H9 (cell line): ENCODE results near the gene C16orf74. TPM values are rescaled to one million over a fixed set of nuclear protein-coding genes. Genes with fewer than 3 reads are reported as not detected.

Experiments used
- DNase-seq: peaks from one replicate; pipeline ENCODE4 v3.0.0-alpha.2; 2017
- H2AFZ ChIP-seq: one replicate; pipeline ENCODE4 v1.6.1; 2013; ENCODE audit warnings: mild to moderate bottlenecking, low read length, control low read depth, moderate library complexity
- H2AK5ac ChIP-seq: 2 replicates; pipeline ENCODE4 v1.6.1; 2013; ENCODE audit warnings: low read length, control low read depth, mixed read lengths; ENCODE audit not compliant: insufficient read length
- H2BK120ac ChIP-seq: one replicate; pipeline ENCODE4 v1.6.1; 2013; ENCODE audit warnings: low read depth, mild to moderate bottlenecking, low read length, control low read depth, inconsistent platforms; ENCODE audit not compliant: poor library complexity, severe bottlenecking
- H2BK12ac ChIP-seq: 2 replicates; pipeline ENCODE4 v1.6.1; 2013; ENCODE audit warnings: low read length, control low read depth, mixed read lengths, low read depth; ENCODE audit not compliant: insufficient read length
- H2BK15ac ChIP-seq: 2 replicates; pipeline ENCODE4 v1.6.1; 2013; ENCODE audit warnings: low read depth, low read length, control low read depth
- H2BK20ac ChIP-seq: one replicate; pipeline ENCODE4 v1.6.1; 2013; ENCODE audit warnings: low read depth, mild to moderate bottlenecking, low read length, control low read depth, inconsistent platforms; ENCODE audit not compliant: poor library complexity, severe bottlenecking
- H2BK5ac ChIP-seq: 2 replicates; pipeline ENCODE4 v1.6.1; 2013; ENCODE audit warnings: low read length, control low read depth, mixed read lengths; ENCODE audit not compliant: insufficient read length
- H3K14ac ChIP-seq: 2 replicates; pipeline ENCODE4 v1.6.1; 2013; ENCODE audit warnings: low read length, control low read depth; ENCODE audit not compliant: insufficient read depth
- H3K18ac ChIP-seq: 2 replicates; pipeline ENCODE4 v1.6.1; 2013; ENCODE audit warnings: low read depth, mild to moderate bottlenecking, mixed read lengths, low read length, control low read depth; ENCODE audit not compliant: insufficient read length
- H3K23ac ChIP-seq: 2 replicates; pipeline ENCODE4 v1.6.1; 2013; ENCODE audit warnings: low read length, control low read depth, mixed read lengths, low read depth; ENCODE audit not compliant: insufficient read length
- H3K23me2 ChIP-seq: 2 replicates; pipeline ENCODE4 v1.6.1; 2013; ENCODE audit warnings: low read depth, mild to moderate bottlenecking, mixed read lengths, low read length, control low read depth; ENCODE audit not compliant: insufficient read length, poor library complexity, severe bottlenecking
- H3K27ac ChIP-seq: 2 replicates; pipeline ENCODE4 v1.5.1; 2013; ENCODE audit warnings: low read length, control low read depth, mixed read lengths, low read depth; ENCODE audit not compliant: insufficient read length
- H3K27me3 ChIP-seq: 2 replicates; pipeline ENCODE4 v1.6.1; 2013; ENCODE audit warnings: low read length, control low read depth, inconsistent platforms; ENCODE audit not compliant: insufficient read depth
- H3K4ac ChIP-seq: 2 replicates; pipeline ENCODE4 v1.6.1; 2013; ENCODE audit warnings: low read depth, mild to moderate bottlenecking, control low read depth, inconsistent platforms, low read length, moderate library complexity
- H3K4me1 ChIP-seq: 2 replicates; pipeline ENCODE4 v1.6.1; 2013; ENCODE audit warnings: low read length, control low read depth, inconsistent platforms; ENCODE audit not compliant: insufficient read depth
- H3K4me2 ChIP-seq: 2 replicates; pipeline ENCODE4 v1.6.1; 2013; ENCODE audit warnings: low read length, control low read depth, mixed read lengths; ENCODE audit not compliant: insufficient read length, insufficient read depth
- H3K56ac ChIP-seq: 2 replicates; pipeline ENCODE4 v1.6.1; 2013; ENCODE audit warnings: low read depth, mild to moderate bottlenecking, mixed read lengths, low read length, control low read depth; ENCODE audit not compliant: insufficient read length
- H3K79me1 ChIP-seq: 2 replicates; pipeline ENCODE4 v1.6.1; 2013; ENCODE audit warnings: low read depth, mild to moderate bottlenecking, moderate library complexity, low read length, control low read depth, inconsistent platforms; ENCODE audit not compliant: insufficient read depth, poor library complexity, severe bottlenecking
- H3K79me2 ChIP-seq: 2 replicates; pipeline ENCODE4 v1.6.1; 2013; ENCODE audit warnings: low read length, control low read depth, inconsistent platforms; ENCODE audit not compliant: insufficient read depth
- H3K9ac ChIP-seq: 2 replicates; pipeline ENCODE4 v1.6.1; 2013; ENCODE audit warnings: low read length, control low read depth, mixed read lengths; ENCODE audit not compliant: insufficient read length; ENCODE audit errors: extremely low read depth
- H3K9me3 ChIP-seq: one replicate; pipeline ENCODE4 v1.6.1; 2013; ENCODE audit warnings: low read depth, low read length, inconsistent platforms; ENCODE audit not compliant: control insufficient read depth
- H3T11ph ChIP-seq: one replicate; pipeline ENCODE4 v1.6.1; 2013; ENCODE audit warnings: mild to moderate bottlenecking, low read length, control low read depth, inconsistent platforms
- H4K20me1 ChIP-seq: one replicate; pipeline ENCODE4 v1.6.1; 2013; ENCODE audit not compliant: control insufficient read depth, insufficient read length, insufficient read depth
- H4K5ac ChIP-seq: 2 replicates; pipeline ENCODE4 v1.6.1; 2013; ENCODE audit warnings: low read depth, mild to moderate bottlenecking, mixed read lengths, low read length, control low read depth; ENCODE audit not compliant: insufficient read length
- H4K8ac ChIP-seq: replicated peaks from 2 replicates; pipeline ENCODE4 v1.6.1; 2013; ENCODE audit warnings: low read length, control low read depth, mixed read lengths, low read depth; ENCODE audit not compliant: insufficient read length
- H4K91ac ChIP-seq: 2 replicates; pipeline ENCODE4 v1.6.1; 2013; ENCODE audit warnings: low read depth, mild to moderate bottlenecking, moderate library complexity, mixed read lengths, low read length, control low read depth; ENCODE audit not compliant: insufficient read length
- H3K27ac Mint-ChIP-seq, 3 experiments: 2 replicates in 2 of 3; 3 replicates in 1 of 3; pipeline ENCODE4 v1.8.0; 2020 to 2021; ENCODE audit warnings: mixed read lengths in 3 of 3, mild to moderate bottlenecking in 1 of 3, moderate library complexity in 1 of 3
- H3K27me3 Mint-ChIP-seq: 2 replicates; pipeline ENCODE4 v1.8.0; 2021; ENCODE audit warnings: low read depth, mild to moderate bottlenecking, moderate library complexity, mixed read lengths
- H3K36me3 Mint-ChIP-seq, 3 experiments: 2 replicates in 2 of 3; 3 replicates in 1 of 3; pipeline ENCODE4 v1.8.0; 2020 to 2021; ENCODE audit warnings: low read depth in 3 of 3, mixed read lengths in 3 of 3; ENCODE audit not compliant: insufficient read depth in 1 of 3
- H3K4me1 Mint-ChIP-seq, 2 experiments: 2 replicates each; pipeline ENCODE4 v1.8.0; 2020; ENCODE audit warnings: mixed read lengths in 2 of 2
- H3K4me3 Mint-ChIP-seq, 2 experiments: 2 replicates in 1 of 2; 3 replicates in 1 of 2; pipeline ENCODE4 v1.8.0; 2020 to 2021; ENCODE audit warnings: mild to moderate bottlenecking in 2 of 2, mixed read lengths in 2 of 2, moderate library complexity in 1 of 2
- H3K9me3 Mint-ChIP-seq, 2 experiments: 2 replicates in 1 of 2; 3 replicates in 1 of 2; pipeline ENCODE4 v1.8.0; 2020; ENCODE audit warnings: mild to moderate bottlenecking in 2 of 2, mixed read lengths in 2 of 2, moderate library complexity in 1 of 2
- WGBS: extraction: QIAGEN DNeasy Blood & Tissue Kit; methylation state at CpG from one replicate; pipeline ENCODE4 v1.1.7; 2013; ENCODE audit warnings: missing lambda C conversion rate, low lambda C conversion rate, mixed read lengths; ENCODE audit not compliant: insufficient read length; ENCODE audit errors: extremely low coverage; 5-methylcytosine and 5-hydroxymethylcytosine counted together
- total RNA-seq: library from RNA; stranded (reverse); gene quantifications from 2 replicates; pipeline ENCODE4 v1.2.1, GENCODE V29; 2021
- TF ChIP-seq, protein P1 (sequence below): fragments of 200-600 bp; sonication (generic); conservative IDR thresholded peaks from 3 replicates; pipeline ENCODE4 v1.8.0; 2021; ENCODE audit warnings: antibody characterized with exemption, mild to moderate bottlenecking

Gene C16orf74
- total RNA-seq, 1 experiment from 2014 or later, result 5.6 TPM

- Histone ChIP-seq H2AFZ (no peak overlapping the region), H3K79me1 (no peaks in the 10 kb centered on the region), H3K56ac (no peak overlapping the region), H2BK12ac (no peak overlapping the region), H2BK15ac (no peak overlapping the region), H3K27ac (no peak overlapping the region), H2BK20ac (no peak overlapping the region), H4K91ac (no peak overlapping the region), H3K18ac (no peak overlapping the region), H3K23me2 (peaks cover 9% of the 10 kb centered on the region), H3K23ac (no peak overlapping the region), H3K4ac (no peak overlapping the region), H3K27me3 (peaks cover 3% of the 10 kb centered on the region; the same call in 1 of the 2 replicates), H4K5ac (no peak overlapping the region), H2BK5ac (no peak overlapping the region), H3K9ac (no peak overlapping the region), H3T11ph (no peak overlapping the region), H2AK5ac (no peak overlapping the region), H3K4me1 (peaks cover 3% of the 10 kb centered on the region; the same call in 1 of the 2 replicates), H2BK120ac (no peak overlapping the region), H3K14ac (no peak overlapping the region), H3K79me2 (no peaks in the 10 kb centered on the region), H4K8ac (no peak overlapping the region), H3K4me2 (no peak overlapping the region), H3K9me3 (no peaks in the 10 kb centered on the region), H4K20me1 (no peaks in the 10 kb centered on the region)
- Mint-ChIP-seq H3K9me3 (no peaks in the 10 kb centered on the region), H3K27me3 (peaks cover 18% of the 10 kb centered on the region), H3K4me3 (no peak overlapping the region), H3K4me1 (peaks cover 12 to 25% of the 10 kb centered on the region in 2 experiments), H3K36me3 (no peaks in the 10 kb centered on the region), H3K27ac (no peak overlapping the region)
- DNase-seq, result no peak
- TF ChIP-seq, protein P1, sequence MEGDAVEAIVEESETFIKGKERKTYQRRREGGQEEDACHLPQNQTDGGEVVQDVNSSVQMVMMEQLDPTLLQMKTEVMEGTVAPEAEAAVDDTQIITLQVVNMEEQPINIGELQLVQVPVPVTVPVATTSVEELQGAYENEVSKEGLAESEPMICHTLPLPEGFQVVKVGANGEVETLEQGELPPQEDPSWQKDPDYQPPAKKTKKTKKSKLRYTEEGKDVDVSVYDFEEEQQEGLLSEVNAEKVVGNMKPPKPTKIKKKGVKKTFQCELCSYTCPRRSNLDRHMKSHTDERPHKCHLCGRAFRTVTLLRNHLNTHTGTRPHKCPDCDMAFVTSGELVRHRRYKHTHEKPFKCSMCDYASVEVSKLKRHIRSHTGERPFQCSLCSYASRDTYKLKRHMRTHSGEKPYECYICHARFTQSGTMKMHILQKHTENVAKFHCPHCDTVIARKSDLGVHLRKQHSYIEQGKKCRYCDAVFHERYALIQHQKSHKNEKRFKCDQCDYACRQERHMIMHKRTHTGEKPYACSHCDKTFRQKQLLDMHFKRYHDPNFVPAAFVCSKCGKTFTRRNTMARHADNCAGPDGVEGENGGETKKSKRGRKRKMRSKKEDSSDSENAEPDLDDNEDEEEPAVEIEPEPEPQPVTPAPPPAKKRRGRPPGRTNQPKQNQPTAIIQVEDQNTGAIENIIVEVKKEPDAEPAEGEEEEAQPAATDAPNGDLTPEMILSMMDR, result no peak
- no CpG with 5 or more reads among the region's 11 CpGs for WGBS
Measured at GRCh38 chr16:85719605-85720301, 31.1 kb downstream of the C16orf74 start.
